GM19452 (cell line): Measurements from ENCODE around the gene CDK10.

Experiments used
- ATAC-seq: cut with Tn5 transposase; IDR thresholded peaks from one replicate; pipeline ENCODE4 v1.9.1; 2021; ENCODE audit not compliant: unreplicated experiment

Gene CDK10

DNA sequence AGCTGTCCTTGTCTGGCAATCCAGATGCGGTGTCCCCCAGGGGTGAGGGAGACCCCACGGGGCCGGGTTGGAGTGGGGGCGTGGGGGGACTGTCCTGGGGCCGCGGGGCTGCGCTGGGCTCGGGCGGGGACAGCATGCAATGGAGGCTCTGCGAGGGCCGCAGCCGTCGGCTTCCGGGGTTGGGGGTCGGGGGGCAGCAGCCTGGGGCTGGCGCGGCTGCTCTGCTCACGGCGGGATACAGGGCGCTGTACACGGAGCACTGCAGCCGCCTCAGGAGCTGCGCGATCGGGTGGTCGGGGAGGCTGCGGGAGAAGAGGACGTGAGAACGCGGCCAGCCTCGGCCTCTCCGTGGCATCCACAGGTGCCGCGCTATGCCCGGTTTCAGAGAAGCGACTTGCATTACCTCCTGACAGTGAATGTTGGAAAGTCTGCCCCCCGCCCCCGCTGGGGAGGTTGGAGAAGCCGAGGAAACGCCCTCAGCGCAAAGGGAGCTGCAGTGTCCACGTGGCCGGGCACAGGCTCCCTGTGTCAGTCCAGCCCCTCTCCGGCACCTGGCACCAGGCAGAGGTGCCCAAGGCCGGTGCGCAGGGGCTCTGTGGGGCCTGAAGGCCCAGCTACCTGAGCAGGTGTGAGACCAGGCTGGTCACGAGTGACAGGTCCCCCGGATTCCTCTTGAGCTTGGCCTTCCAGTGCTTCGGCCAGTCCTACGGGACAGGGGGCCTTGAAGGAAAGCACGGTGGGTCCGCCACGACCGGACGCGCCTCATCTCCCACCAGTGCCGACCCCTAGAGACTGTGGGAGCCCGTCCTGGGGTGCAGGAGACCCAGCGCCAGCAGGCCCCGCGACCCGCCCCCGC lies 24.4 kb downstream of the CDK10 start:
- ATAC-seq, result no peak

DNA sequence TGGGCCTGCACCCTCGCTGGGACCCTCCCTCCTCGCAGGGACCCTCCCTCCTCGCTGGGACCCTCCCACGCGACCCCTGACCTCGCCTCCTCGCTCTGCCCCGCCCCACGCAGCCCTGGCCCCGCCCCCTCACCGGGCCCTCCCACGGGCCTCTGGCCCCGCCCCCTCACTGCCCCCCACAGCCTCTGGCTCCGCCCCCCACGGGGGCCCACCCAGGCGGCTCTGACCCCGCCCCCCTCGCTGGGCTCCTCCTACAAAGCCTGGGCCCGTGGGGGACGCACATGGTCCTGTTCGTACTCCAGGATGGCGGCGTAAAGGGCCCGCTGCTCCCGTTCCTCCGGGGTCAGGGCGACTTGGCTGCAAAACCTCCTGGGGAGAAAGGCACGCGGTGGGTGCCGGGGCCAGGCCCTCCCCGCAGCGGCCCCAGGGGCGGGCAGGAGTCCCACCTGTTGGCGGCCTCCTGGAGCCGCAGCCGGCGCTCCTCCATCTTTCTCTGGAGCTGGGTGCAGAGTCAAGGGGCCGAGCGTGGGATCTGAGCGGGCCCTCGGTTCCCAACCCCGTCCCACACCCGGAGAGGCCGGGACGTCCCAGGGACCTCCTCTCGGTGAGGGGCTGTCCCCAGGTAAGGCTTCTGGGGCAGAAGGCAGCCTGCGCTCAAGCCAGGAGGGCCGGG lies 25.2 kb downstream of the CDK10 start:
- no peak for ATAC-seq

DNA sequence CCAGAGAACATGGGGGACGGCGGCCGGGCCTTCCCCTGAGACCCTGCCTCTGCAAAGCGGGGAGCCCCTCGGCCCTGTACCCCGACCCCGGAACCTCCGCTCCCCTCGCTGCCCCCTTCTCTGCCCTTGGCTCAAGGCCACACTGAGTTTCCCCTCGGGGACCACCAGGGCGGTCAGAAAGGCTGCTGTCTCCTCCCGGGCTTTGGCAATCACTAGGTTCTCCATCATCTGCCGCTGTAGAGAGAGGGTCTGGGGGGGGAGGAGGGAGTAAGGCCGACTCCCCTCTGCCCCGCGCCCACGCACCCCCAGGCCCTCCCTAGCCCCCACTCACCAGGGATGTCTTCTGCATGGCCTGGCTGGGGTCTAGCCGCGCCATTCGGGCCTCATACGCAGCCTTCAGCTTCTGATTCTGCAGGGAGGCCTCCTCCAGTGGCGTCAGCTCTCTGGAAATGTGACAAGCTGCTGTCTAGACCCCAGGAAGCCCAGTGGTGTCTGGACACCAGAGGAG lies 25.8 kb downstream of the CDK10 start:
- ATAC-seq, result no peak

DNA sequence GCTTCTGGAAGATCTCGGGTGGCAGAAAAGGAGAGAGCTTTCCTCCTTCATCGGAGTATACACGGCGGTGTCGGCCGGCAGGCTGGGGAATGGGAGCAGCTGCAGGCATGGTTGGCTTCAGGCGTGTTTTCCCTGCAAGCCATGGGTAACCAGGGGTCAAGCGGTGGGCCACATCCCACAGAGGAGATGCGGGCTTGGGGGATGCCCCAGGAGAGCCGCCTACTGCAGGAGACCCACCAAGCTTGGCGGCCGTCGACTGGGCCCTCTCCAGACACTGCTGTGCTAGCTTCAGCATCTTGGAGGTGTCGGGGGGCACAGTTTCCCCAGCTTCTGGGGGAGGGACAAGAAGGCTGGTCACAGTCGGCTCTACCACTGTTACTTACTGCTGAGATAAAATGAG lies 30.0 kb downstream of the CDK10 start:
- ATAC-seq, result no peak

DNA sequence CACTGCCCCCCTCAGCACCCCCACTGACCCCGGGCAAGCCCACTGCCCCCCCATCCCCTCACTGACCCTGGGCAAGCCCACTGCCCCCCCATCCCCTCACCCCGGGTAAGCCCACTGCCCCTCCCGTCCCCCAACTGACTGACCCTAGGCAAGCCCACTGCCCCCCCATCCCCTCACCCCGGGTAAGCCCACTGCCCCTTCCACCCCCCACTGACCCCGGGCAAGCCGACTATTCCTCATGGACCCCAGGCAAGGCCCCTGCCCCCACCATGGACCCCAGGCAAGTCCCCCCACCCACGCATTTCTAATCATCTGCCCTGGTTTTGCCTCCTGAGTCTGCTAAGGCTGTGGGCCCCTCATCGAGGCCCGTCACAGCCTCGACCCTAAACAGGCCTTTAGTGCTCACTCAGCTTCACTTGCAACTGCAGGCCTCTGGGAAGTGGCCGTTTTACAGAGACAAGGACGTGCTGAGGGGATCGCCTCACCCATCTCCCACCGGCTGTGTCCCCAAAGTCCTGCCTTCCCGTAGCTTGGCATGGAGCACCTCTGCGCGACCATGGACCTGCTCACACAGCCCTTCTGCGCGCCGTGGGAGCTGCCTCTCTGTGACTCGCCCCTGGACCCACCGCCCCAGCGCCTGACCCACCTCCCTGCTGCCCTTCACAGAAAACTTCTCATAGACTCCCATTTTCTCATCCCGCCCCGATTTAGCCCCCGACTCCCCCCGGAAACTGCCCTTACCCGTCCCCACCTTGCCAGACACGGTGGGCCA lies 30.6 kb downstream of the CDK10 start:
- ATAC-seq, result no peak

DNA sequence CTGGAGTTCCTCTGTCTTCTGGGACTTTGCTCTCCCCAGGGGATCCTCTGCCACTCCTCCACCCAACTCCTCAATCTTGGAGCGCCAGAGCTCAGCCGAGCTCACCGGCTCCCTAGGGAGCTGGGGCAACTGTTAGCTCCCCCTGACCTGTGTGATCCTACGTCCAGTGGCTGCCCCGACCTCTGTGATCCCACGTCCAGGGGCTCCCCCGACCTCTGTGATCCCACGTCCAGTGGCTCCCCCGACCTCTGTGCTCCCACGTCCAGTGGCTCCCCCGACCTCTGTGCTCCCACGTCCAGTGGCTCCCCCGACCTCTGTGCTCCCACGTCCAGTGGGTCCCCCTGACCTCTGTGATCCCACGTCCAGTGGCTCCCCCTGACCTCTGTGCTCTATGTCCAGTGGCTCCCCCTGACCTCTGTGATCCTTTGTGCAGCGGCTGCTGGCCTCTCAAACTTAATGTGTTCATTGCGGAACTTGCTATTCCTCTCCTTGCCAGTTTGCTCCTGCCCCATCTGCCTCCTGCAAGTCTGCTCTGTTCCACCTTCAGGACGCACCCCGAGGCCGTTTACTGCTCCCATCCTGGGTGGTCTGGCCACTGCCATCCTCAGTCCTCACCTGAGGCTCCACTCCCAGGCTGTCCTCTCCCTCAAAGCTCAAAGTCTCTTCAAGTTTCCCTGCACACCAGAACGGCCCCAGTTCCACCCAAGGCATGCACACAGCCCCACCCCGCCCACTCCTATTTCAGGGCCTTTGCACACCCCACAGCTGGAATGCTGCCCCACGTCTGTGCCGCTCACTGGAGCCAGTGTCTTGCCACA lies 31.4 kb downstream of the CDK10 start:
- ATAC-seq, result no peak

DNA sequence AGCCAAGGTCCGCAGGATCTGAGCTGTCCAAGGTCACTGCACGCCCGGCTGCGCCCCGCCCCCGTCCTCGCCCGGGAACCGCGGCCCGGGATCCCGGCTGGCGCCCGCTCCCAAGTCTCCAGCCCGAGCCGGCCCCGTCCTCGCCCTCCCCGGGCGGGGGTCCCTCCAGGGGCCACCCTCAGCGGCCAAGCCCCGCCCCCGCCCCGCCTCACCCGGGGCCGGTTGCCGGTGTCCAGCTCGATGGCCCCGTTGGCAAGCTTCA lies 34.0 kb downstream of the CDK10 start:
- peak; percentile 19 for ATAC-seq

DNA sequence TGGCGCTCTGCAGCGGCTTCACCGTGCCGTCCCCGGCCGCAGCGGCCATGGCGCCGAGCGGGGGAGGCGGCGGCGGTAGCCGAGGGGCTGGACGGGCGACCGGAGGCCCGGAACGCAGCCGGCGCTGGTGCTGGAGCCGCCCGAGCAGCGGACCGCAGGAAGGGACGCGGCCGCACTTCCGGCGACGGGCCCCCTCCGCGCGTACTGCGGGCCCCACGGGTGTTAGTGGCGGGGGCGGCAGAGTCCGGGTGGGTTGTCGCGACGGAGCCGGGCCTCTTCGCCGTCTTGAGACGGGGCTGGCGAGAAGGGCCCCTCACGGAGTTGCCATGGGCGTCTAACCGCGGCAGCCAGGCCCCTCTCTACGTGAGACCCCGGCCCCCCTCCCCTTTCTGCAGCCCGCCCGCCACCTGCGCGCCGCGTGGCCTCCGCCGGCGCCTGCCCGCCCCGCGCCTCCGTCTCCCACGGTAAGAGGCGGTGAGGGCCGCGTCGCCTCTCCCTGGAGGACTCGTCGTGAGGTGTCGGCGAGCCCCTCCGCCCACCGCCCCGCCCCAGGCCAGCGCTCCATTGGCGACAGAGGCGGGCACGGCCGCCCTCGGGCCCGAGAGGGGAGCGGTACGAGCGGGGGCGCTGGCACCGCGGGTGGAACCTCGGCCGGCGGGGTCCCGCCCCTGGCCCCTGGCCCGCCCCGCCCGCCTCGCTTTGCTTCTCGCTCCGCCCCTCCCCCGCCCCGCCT lies 34.5 kb downstream of the CDK10 start, which contains the start of the genes VPS9D1 and ZNF276:
Gene VPS9D1, minus strand, starts transcription at position 86 of the 733 bp plus-strand sequence. Its CDS starts 37 bp downstream, at position 49.
Gene ZNF276, plus strand, starts transcription at position 725 of the 733 bp plus-strand sequence. CDS start 104 bp downstream, outside the sequence.
- peak; percentile 44 for ATAC-seq

DNA sequence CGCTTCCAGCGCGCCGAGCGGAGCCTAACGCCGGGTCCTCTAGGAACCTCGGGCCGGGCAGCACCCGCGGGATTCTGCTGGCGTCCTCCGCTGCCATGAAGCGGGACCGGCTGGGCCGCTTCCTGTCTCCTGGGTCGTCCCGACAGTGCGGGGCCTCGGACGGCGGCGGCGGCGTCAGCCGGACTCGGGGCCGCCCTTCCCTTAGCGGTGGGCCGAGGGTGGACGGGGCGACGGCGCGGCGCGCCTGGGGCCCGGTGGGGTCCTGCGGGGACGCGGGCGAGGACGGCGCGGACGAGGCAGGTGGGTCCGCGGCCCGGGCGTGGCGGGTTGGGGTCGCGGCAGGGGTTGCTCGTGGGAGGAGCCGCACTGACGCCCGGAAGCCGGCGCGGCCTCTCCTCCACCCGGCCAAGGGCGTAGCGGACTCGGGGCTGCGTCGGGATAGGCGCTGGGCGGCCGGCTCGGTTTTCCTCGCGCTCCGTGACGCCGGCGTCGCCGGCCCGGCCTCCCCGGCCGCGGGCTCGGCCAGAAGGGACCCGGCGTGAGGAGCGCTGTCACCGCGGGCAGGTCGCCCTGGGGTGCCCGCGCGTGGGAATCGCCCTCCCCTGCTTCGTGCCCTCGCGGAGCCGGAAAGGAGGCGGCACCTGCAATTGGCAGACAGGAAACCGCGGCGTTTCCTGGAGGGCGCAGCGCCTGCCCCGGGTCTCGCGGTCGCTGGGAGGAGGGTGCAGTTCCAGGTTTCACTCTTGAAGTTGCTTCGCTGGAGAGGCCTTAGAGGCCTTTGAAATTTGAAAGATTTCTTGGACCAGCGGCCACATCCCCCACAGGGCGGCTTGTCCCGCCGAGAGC lies 35.3 kb downstream of the CDK10 start:
- peak; percentile 40 for ATAC-seq

DNA sequence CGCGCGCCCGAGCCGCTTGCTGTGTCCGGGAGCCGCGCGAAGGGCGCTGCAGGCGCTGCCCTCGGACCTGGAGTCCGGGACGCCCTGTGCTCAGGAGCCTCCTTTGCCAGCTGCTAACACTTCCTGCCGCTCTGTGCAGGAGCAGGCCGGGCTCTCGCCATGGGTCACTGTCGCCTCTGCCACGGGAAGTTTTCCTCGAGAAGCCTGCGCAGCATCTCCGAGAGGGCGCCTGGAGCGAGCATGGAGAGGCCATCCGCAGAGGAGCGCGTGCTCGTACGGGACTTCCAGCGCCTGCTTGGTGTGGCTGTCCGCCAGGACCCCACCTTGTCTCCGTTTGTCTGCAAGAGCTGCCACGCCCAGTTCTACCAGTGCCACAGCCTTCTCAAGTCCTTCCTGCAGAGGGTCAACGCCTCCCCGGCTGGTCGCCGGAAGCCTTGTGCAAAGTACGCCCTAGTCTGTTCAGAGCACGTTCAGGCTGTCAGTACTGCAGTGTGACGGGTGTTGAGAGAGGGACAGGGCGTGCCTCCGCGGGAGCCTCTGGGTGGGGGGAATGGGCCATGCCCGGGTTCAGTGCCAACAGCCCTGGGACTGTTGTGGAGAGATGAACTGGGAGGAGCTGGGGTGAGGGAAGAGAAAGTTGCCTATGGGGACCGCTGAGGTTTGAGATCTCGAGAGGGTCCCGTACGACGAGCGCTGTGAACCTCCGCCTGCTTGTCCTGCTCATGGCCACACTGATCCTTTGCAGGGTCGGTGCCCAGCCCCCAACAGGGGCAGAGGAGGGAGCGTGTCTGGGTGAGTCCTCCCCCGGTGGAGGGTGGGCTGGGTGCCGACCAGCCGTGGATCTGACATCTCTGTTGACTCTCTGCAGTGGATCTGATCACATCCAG lies 36.1 kb downstream of the CDK10 start:
- peak; percentile 15 for ATAC-seq

DNA sequence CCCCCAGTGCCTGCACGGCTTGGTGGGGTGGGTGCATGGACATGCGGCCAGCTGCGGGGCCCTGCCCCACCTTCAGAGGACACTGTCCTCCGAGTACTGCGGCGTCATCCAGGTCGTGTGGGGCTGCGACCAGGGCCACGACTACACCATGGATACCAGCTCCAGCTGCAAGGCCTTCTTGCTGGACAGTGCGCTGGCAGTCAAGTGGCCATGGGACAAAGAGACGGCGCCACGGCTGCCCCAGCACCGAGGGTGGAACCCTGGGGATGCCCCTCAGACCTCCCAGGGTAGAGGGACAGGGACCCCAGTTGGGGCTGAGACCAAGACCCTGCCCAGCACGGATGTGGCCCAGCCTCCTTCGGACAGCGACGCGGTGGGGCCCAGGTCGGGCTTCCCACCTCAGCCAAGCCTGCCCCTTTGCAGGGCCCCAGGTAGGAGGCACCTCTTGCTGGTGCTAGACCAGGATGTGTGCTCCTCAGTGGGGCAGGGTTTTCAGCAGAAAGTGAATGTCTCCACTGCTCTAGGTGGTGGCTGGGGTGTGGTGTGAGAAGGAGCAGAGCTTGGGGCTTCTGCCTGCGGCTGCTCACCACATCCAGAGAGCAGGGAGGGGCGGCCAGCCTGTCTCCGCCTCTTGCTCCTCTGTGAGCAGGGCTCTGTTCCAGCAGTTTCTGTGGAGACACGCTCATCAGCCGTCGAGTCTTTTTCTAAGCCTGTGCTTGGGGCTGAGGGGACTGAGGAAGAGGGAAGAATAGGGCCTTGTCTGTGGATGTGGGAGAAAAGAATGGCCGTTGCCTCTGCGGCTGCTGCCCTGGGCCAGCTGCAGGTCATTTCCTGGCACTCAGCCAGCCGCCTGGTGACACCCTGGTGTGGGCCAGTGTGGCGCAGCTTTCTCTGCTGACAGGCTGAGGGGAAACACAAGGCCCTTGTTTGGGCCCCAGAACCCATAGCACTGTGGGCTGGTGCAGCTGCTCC lies 37.1 kb downstream of the CDK10 start:
- ATAC-seq, result no peak

DNA sequence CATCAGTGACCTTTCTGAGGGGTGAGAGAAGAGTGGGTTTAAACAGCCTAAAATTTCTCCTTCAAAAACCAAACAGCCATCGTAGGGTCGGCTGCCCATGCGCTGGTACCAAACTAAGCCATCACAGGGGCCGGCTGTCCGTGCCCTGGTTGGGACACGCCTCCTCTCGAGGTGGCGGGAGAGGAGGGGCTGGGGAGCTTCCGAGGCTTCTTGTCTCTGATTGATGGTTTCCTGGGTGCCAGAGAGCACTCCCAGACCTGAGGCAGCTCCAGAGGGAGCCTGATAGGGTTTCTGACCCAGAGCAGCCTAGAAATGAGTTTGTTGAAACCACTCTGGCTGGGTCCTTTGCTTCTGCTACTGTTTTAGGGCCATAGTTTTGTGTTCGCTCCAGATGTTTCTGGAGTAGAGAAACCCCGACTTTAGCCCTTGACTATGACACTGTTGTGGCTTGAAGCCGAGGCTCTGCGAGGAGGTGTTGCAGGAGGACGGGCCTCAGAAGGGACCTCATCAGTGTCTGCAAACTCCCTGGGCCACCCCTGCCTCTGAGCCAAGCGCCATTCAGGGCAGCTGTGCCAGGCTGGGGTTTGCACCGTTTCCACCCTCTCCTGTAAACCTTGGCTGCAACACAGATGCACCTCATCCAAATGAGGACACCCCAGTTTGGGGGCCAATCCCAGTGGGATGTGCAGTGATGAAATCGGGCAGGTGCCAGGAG lies 41.1 kb downstream of the CDK10 start:
- no peak for ATAC-seq

DNA sequence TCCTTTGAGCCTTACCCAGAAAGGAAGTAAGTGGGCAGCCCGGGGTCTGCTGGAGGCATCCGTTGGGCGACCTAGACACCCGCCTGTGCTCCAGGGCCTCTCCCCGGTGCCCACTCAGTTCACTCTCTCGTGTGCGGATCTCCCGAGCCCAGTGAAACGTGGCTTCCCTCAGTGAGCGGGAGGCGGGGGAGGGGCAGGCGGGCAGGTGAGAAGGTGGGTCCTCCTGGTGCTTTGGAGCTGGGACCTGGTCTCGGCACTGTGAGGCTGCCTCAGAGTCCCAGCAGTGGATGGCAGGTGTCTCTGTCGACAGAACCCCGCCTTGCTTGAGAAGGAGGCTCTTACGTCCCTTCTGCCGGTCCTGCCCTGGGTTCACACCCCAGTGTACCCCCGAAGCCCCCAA lies 42.8 kb downstream of the CDK10 start:
- ATAC-seq, result no peak

DNA sequence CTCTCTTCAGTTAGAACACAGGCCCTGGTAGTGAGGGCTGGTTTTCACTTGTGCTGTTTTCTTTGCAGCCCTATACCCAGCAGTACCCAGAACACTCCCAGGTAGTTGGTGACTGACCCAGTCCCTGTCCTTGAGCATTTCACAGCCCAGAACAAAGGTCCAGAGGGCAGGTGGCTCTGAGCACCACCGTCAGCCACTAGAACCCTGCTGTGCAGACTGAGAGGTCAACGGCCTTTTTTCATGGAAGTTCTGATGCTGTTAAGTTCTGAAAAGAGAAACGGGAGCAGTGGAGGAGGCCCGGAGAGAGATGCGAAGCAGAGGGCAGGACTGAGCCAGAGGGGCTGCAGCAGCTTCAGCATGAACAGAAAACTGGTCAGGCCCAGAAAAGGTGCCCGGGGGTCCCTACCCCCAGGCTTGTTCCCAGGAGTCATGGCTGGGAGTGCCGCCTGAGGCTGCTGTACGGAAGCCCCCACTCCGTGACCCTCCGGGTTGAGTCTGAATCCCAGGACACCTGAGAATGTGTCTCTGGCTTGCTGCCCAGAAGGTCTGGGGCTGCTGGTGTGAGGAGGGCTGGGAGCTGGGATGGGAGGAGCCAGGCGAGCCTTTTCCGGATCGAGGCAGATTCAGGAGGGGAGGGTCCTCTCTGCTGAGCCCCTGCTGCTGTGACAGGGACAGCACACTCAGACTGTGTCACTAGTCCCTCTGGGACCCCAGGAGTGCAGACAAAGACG lies 43.5 kb downstream of the CDK10 start:
- no peak for ATAC-seq

DNA sequence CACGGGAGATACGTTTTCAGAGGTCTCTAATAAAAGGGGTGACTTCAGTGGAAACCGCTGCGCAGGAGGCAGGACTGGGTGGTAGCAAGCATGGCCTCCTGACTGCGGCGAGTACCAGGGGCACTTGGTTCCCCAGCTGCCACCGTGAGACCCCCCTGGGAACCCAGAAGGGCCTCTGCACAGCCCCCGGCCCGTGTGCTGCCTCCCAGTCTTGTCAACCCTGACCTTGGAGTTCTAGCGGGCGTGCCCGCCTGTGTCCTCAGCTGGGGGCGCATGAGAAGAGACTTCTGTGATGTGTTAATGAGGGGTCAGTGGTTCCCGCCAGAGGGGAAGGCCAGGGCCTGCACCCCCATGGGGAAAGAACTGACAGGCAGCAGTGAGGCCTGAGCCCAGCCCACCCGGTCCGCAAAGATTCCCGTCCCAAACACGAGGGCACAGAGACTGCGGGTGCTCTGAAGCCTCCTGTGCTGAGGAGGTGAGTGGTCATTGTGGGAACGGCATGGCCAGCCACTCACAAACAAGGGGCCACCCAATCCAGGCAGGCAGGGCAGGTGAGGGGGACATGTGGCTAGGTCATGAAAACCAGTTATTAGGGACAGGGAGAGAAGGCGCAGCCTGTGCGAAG lies 44.2 kb downstream of the CDK10 start:
- no peak for ATAC-seq
